Left lobe of liver (tissue), 2 donors: ENCODE measurements around the gene CAMKK2. TPM values are rescaled to one million over a fixed set of nuclear protein-coding genes. Genes with fewer than 3 reads are reported as not detected.
"Not testable (repeated sequence)": the region's sequence is repeated elsewhere in the genome, so short reads cannot be mapped to it uniquely, and the experiment has no call there.

ENCODE experiments used
- ATAC-seq: fragments of 200-7000 bp; cut with Tn5 transposase; one replicate; pipeline ENCODE4 v1.9.1; 2020; ENCODE audit warnings: mild to moderate bottlenecking, moderate library complexity
- DNase-seq: peaks from one replicate; pipeline ENCODE4 v3.0.0-alpha.2; 2020; ENCODE audit warnings: low spot score
- total RNA-seq: library from RNA; stranded (reverse); gene quantifications from one replicate; pipeline ENCODE4 v1.2.1, GENCODE V29; 2021
- donor health status: DM: no; HTN: no; CAD: no; lungs with moderate emphysema.
- donor health status: DM: no; HTN: yes; CAD: no.

The CAMKK2 gene
- total RNA-seq, 1 donor from 2014 or later = 28.8 TPM

DNA sequence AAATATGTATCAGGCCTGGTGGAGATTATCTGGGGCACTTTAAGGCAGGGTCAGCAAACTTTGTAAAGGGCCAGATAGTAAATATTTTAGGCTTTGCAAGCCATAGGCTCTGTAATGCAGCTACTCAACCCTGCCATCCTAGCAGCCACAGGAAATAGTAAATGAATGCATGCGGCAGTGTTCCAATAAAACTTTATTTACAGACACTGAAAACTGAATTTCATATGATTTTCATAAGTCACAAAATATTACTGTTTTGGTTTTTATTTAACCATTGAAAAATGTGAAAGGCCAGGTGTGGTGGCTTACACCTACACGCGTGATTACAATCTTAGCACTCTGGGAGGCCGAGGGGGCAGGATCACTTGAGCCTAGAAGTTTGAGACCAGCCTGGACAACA is 3.2 kb upstream of the CAMKK2 start:
- DNase-seq (peak; percentile 35), ATAC-seq (no peak)

DNA sequence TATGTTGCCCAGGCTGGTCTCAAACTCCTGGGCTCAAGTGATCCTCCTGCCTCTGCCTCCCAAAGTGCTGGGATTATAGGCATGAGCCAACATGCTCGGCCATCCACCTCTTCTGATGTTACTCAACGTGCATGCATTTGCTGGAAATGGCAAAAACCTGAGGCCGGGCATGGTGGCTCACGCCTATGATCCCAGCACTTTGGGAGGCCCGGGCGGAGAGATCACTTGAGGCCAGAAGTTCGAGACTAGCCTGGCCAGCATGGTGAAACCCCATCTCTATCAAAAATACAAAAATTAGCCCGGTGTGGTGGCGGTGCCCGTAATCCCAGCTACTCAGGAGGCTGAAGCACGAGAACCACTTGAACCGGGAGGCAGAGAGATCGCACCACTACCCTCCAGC is 1.9 kb upstream of the CAMKK2 start:
- not testable (repeated sequence) for DNase-seq, ATAC-seq

DNA sequence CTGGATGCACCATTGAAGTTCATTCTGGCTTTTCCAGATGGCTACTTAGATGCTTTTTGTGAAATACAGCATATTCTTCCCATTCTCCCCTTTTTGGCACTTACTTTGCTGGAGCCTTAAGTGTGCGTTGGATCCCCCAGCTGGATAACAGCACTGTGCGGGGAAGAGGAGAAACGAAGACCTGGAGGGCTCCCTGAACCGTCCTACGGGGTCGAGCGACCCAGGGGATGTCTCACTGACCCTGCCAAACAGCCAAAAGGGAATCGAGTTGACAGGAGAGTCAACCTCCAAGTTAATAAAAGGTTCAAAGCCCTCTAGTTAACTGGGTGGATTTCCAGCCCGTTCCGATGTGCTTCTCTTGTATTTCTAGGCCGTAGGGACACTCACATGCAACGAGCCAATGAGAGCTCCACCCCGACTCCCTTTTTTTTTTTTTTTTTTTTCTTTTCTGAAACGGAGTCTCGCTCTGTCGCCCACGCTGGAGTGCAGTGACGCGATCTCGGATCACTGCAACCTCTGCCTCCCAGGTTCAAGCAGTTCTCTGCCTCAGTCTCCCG is 1.0 kb upstream of the CAMKK2 start:
- DNase-seq = no peak

DNA sequence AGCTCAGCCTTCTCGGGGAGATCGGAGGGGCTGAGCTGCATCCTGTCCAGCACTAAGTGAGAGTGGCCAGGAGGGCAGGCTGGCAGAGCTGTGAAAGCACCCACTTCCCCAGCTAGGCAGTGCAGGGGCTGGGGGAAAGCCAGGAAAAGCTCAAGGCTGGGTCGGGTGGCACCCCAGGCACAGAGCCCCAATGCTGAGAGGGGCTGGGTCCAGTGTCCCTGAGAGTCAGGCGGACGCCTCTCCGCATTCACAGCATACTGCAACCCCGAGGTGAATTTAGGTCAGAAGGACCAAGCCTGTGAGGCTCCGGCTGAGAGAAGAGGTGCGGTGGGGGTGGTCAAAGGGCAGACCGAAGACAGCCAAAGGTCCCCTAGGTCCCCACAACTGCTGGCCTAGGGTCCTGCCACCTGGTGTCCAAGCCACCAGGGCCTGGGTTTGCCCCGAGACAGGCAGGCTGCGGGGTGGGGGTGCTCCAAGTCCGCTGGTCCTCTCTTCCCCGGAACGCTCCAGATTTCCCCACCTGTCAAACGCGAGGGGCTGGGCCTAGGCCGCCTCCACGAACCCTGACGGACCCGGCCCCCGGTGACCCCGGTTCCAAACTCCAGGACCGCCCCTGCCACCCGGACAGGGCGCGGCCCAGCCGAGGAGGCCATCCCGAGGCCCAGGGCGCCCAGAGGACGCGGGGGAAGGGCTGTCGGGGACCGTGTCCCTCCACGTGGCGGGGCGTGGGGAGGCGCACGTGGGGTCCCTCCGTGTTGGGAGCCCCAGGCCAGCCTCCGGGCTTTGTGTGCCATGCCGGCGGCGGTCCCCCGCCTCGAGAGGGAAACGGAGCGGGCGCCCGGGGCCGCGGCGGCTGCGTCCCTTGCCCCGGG is 527 bp downstream of the CAMKK2 start:
- DNase-seq = peak; percentile 87

More for the DNA sequence above, 1.0 kb upstream of the CAMKK2 start:
- ATAC-seq = peak; percentile 29

DNA sequence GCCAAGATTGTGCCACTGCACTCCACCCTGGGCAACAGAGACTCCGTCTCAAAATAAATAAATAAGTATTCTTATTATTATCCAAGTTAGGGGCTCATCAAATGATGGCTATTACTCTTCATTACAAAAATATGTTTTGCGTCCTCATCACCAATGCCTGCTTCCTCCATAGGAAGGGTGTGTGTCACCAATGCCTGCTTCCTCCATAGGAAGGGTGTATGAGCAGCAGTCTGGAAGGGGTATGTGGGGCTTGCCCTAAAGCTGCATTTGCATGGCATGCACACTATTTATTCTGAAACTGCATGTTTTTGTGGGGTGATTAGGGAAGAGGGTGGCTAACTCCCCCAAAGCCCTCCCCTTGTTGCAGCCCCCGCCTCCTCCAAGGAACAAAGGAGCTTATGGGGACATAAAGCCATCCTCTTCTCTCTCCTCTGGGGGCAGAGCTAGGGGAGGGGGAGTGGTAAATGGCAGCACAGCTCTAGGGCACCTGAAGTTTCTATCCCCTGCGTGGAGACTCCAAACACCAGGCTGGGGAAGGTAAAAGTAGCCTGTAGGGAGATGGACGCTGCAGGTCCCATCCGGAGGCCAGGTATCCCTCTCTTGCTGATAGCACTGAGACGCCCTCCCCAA is 1.3 kb downstream of the CAMKK2 start:
- ATAC-seq = no peak
- DNase-seq = no peak

More for the DNA sequence above, 527 bp downstream of the CAMKK2 start:
- peak; percentile 75 for ATAC-seq

DNA sequence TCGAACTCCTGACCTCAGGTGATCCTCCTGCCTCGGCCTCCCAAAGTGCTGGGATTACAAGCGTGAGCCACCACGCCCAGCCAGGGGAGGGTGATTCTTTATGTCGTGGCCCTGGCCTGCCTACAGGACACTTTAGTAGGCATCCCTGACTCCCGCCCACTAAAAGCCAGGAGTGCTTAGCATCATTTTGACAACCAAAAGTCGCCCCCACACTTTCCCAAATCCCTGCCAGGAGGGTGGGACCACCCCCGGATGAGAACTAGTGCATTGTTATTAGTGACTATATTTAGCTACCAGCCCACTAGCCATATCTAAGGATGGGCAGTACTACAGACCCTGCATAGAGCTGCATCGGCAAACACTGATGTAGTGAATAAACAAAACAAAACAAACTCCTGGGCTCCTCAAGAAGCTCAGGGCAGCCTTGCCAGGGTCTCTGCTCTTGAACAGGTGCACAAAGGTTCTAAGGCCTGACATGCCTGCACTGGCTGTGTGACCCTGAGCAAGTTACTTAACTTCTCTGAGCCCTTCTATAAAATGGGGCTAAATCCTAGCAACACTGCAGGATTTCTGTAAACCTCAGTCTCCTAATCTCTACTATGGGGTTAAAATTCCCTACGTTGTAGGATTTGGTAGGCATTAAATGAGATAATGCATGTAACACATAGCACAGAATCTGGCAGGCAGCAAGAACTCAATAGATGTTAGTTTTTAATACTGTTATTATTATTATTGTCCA is 2.2 kb downstream of the CAMKK2 start:
- DNase-seq = no peak
- no peak for ATAC-seq

DNA sequence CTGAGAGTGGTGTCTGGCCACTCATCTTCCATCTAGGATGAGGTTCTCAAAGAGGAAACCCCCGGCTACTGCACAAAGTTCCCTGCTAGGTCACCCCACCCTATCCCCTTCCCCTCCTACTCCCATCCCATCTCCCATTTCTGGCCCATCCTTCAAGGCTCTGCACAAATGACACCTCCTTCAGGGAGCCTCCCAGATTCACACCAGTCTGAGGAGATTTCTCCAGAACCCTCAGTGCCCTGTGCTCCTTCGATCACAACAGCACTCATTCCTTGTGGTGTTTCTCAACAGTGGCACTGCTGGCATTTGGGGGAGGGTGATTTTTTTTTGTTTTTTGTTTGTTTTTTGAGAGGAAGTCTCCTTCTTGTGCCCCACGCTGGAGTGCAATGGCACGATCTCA is 2.9 kb downstream of the CAMKK2 start:
- DNase-seq = no peak
- ATAC-seq = no peak

DNA sequence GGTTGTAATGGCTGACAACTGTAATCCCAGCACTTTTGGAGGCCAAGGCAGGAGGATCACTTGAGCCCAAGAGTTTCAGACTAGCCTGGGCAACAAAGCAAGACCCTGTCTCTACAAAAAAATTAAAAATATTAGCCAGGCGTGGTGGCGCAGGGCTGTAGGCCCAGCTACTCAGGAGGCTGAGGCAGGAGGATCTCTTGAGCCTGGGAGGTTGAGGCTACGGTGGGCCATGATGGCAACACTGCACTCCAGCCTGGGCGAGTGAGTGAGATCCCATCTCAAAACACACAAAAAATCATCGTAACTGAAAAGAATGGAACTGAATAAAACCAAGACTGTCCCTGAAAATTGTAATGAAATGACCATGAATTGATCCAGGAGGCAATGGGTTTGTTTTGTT is 6.1 kb downstream of the CAMKK2 start:
- no peak for ATAC-seq

DNA sequence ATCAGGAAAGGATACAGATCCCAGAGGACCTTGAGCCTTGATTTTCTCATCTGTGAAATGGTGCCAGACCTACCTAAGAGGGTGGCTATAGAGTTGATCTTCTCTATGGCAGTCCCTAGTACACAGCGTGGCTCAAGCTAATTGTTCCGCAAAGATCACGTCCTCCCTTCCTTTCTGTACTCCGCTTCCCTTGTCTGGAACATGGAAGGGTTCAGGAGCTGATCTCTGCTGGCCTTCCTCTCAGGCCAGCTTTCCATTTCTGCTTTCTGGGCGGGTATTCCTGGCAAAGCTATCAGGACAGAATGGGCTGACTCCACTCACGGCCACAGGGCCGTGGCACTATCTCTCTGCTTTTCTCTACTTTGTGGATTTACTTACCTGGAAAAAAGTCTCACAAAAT is 6.5 kb downstream of the CAMKK2 start:
- peak; percentile 50 for ATAC-seq
- no peak for DNase-seq

More for the DNA sequence above, 6.1 kb downstream of the CAMKK2 start:
- no peak for DNase-seq

DNA sequence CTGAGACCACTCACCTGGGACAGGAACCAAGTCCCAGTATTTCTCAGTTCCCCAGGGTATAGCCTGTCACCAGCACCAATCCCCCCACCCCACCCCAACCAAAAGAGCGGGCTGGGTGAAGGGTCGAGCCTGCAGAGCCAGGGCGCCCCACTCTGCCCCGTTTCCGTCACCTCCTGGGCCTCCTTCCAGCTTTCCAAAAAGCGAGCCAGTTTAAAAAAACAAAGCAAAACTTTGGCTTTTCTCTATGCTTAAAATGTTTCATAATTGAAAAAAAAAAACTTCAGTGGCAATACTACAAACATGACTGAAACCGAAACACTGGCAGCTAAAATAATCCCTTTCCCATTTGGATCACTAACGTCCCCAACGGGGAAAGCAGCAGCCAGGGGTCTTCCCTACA is 7.5 kb downstream of the CAMKK2 start:
- DNase-seq = no peak
- no peak for ATAC-seq

DNA sequence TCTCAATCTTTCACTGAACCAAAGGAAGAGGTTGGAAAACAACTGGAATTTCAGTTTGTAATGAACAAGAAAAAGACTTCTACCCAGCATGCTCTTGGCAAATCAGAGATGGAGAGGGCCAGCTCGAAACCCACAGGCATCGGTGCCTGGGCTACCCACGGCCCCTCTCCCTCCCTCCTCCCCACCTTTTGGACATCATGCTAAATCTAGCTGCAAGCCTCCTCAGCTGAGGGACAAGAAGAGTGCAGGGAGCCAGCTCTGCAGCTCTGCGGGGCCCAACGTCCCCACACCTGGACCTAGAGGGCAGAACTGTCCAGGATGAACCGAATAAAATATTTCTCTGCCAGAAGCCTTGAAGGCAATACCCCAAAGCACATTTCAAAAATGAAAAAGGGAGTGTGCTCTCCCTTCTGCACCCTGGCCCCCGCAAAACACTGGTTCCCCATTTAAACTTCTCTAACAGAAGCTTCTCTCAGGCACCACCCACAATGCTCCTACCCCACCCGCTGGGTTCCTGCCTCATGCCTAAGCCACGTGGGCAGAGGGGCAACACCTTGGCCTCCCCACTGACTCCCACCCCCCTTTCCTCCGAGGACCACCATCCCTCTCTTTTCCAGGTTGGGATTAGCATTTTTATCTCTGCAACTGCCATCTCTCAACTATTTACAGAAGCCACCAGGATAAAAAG is 8.2 kb downstream of the CAMKK2 start:
- DNase-seq = no peak
- ATAC-seq = no peak

DNA sequence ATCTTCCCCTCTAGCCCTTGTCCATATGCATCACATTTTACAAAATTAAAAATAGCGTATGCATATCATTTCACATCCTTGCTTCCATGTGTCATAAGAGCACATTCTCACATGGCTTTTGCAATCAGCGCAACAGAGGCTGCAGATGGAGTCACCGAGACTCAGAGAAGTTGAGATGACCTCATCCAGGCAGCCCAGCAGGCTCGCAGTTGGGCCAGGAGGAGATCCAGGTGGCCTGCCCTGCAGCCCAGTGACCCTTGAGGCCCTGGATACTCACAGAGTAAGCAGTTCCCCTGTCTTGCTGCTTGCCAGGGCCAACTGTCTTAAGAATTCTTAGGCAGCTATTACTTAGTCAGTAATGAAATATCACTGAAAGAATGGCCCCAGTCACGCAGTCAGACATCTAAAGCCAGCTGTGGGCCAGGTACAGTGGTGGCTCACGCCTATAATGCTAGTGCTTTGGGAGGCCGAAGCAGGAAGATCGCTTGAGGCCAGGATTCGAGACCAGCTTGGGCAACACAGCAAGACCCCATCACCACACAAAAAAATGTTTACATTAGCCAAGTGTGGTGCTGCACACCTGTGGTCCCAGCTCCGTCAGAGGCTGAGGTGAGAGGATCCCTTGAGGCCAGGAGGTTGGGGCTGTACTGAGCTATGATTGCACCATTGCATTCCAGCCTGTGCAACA is 9.1 kb downstream of the CAMKK2 start:
- ATAC-seq (no peak), DNase-seq (no peak)

DNA sequence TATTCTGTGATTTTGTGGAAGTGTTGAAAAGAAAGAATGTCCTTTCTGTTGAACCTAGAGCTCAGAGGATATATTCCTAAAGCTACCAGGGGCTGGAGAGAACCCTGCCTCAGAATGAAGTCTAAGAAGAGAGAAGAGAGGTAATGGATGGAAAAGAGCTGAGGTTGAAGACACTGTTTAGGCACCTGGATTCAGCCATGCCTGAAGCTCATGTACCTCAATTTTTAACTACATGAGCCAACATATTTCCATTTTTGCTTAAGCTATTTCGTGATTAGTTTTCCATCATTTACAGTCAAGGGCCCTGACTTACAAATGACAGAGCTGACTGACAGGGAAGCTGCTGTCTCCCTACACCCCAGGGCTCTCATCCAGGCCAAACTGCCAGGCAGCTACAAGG is 10.7 kb downstream of the CAMKK2 start:
- no peak for ATAC-seq
- no peak for DNase-seq

DNA sequence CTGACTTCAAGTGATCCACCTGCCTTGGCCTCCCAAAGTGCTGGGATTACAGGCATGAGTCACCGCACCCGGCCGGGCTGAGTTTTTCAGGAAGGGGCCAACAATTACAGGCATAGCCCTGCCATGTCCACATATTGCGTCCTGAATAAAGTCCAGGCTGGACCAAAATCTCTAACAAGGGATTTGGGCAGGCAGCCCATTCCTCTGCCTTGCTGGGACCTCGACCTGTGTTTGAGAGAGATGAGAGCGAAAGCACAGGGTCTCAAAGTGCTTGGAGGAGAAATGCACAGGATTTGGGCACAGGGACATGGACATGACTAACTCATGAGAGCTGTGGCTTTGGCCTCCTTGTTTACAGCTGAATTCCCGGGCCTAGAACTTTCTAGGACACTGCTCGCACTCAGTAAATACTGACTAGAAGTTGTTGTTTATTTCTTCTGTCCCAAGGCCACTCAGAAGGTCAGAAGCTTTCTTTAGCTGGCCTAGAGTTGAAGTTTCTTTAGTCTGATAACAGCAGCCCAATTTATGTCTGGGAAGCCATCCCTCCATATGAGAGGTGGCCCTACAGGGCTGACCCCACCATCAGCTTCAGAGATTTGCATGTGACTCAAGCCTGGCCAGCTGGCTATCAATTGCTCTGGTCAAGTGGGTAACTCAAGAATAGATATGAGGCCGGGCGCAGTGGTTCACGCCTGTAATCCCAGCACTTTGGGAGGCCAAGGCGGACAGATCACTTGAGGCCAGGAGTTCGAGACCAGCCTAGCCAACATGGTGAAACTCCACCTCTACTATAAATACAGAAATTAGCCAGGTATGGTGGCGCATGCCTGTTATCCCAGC is 11.7 kb downstream of the CAMKK2 start:
- ATAC-seq (peak; percentile 81), DNase-seq (peak; percentile 85)

DNA sequence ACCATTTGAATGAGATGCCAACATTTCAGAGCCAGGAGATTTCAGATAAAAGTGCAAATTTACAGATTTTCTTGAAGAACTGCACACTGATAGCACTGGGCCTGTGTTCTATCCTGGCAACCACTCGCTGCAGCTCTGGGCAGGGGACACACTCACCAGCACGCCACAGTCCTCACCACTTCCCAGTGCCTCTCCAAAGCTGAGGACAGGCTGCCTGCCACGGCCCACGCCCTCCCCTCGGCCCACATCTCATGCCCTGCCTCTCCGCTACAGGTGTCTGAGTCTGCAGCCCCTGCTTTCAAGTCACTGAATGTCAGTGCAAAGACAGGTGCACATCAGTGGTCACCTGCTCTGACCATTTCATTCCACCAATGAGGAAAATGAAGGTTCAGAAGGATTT is 12.7 kb downstream of the CAMKK2 start:
- DNase-seq (no peak), ATAC-seq (no peak)

DNA sequence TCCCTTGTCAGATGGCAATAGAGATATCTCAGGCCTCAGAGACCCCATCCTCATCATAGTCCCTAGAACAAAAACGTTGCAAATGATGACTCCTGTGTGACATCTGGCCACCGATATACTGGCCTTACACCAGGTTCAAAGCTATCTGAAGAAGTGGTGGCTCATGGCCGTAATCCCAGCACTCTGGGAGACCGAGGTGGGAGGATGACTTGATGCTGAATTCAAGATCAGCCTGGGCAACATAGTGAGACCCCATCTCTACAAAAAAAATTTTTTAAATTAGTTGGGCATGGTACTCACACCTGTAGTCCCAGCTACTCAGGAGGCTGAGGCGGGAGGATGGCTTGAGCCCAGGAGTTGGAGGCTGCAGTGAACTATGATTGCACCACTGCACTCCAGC is 13.1 kb downstream of the CAMKK2 start:
- no peak for DNase-seq
- no peak for ATAC-seq

DNA sequence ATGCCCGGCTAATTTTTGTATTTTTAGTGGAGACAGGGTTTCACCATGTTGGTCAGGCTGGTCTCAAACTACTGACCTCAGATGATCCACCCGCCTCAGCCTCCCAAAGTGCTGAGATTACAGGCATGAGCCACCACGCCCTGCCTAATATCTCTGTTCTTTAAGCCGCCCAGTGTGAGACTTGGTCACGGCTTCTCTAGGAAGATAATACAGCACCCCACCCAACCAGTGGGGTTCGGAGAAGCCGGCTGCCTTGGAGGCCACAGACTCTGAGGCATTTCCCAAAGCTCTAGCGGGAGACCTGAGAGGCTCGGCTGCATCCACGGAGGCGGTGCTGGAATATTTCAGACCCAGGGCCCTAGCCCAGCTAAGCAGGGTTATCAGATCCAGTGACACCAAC is 13.6 kb downstream of the CAMKK2 start:
- not testable (repeated sequence) for DNase-seq, ATAC-seq

DNA sequence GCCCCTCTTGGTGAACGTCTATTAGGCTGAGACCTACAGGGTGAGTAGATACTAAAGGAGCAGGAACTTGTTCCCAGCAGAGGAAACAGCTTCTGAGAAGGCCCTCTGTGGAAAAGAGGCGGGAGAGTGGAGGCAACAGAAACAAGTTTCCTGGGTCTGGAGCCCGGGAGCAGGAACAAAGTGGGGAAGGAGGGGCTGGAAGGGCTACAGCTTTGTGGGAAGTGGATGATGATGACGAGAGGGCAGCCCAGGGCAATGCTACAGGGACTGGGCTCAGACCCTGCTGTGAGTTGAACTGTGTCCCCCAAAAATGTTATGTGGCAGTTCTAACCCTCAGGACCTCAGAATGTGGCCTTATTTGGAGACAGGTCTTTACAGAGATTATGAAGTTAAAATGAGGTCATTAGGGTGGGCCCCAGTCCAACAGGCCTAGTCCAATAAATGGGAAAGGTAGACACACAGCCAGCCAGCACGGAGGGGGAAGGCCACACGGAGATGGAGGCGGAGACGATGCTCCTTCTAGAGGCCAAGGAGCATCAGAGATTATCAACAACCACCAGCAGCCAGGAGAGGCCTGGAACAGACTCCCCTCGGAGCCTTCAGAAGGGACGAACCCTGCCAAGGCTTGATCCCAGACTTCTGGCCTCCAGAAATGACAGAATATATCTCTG is 14.3 kb downstream of the CAMKK2 start:
- ATAC-seq = no peak
- DNase-seq = no peak

DNA sequence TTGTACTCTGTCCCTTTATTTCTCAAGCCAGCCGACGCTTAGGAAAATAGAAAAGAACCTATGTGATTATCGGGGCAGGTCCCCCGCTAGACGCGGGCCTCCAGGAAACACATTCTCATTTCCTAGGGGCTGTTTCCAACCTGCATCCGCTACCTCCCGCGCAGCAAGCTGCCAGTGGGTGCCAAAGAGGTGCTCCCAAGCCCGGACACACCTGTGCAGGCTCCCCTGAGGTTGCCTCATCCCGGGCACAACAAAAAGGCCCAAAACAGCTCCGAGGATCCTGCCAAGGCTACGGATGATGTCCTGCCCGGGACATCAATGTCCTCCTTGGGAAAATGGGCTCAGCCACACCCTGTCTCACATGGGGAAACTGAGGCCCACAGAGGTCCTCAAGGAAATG is 15.4 kb downstream of the CAMKK2 start:
- not testable (repeated sequence) for DNase-seq, ATAC-seq
